GM10266 (cell line): ENCODE results near the gene RFTN1.

Source experiments
- DNase-seq: peaks from one replicate; pipeline ENCODE4 v3.0.0; 2012; ENCODE audit errors: extremely low spot score
- TF ChIP-seq, protein P1 (sequence below): IDR thresholded peaks from 2 replicates; pipeline ENCODE4 v1.5.1; 2012; ENCODE audit warnings: mild to moderate bottlenecking, low read depth; ENCODE audit not compliant: control insufficient read depth, insufficient read depth; ENCODE audit errors: missing control alignments

The RFTN1 gene

DNA sequence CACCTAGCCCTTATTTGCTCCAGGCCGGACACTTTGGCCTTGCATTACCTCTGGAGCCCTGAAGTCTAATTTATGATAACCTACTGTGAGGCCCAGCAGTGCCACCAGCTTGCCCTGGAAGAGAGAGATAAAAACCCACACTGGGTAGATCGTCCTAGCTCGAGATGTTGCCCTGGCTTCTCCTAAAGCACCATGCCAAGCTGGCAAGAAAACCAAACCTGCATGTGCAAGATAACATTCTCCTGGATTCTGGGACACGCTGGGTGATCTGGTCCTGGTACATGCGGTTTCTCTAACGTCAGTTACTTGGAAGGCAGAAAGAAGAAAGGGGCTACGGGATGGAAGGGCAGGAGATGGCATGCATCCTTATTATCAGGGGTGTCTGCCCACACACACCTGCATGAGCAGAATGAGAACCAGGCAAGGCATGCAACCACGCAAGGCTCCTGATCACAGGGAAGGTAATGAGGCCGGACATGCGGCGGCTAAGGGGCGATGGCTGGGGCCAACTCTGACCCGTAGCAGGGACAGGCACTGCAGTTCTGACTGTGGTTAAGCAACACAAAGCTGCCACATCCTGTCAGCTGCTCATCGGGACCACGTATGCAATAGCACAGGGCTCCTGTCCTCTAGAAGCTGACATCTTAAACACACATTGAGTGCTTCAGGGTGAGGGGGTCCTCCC lies 175.5 kb downstream of the RFTN1 start:
- TF ChIP-seq, protein P1, sequence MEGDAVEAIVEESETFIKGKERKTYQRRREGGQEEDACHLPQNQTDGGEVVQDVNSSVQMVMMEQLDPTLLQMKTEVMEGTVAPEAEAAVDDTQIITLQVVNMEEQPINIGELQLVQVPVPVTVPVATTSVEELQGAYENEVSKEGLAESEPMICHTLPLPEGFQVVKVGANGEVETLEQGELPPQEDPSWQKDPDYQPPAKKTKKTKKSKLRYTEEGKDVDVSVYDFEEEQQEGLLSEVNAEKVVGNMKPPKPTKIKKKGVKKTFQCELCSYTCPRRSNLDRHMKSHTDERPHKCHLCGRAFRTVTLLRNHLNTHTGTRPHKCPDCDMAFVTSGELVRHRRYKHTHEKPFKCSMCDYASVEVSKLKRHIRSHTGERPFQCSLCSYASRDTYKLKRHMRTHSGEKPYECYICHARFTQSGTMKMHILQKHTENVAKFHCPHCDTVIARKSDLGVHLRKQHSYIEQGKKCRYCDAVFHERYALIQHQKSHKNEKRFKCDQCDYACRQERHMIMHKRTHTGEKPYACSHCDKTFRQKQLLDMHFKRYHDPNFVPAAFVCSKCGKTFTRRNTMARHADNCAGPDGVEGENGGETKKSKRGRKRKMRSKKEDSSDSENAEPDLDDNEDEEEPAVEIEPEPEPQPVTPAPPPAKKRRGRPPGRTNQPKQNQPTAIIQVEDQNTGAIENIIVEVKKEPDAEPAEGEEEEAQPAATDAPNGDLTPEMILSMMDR = no peak
- peak; percentile 40 for DNase-seq

DNA sequence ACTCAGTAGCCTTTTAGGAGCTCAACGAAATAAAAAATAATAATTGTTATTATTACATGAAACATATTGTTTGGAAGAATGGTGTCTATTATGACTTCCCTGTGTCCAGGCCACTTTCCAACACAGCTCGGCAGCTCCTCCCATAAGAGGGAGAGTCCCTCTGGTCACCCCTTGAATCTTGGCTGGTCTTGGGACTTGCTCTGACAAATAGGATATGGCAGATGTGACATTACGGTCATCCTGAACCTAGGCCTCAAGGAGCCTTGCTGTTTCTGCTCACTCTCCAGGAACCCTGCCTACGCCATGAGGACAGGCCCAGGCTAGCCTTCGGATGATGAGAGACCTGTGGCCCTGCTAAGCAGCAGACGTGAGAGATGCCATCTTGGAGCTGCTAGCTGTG lies 176.7 kb downstream of the RFTN1 start:
- TF ChIP-seq, protein P1 = no peak
- no peak for DNase-seq

DNA sequence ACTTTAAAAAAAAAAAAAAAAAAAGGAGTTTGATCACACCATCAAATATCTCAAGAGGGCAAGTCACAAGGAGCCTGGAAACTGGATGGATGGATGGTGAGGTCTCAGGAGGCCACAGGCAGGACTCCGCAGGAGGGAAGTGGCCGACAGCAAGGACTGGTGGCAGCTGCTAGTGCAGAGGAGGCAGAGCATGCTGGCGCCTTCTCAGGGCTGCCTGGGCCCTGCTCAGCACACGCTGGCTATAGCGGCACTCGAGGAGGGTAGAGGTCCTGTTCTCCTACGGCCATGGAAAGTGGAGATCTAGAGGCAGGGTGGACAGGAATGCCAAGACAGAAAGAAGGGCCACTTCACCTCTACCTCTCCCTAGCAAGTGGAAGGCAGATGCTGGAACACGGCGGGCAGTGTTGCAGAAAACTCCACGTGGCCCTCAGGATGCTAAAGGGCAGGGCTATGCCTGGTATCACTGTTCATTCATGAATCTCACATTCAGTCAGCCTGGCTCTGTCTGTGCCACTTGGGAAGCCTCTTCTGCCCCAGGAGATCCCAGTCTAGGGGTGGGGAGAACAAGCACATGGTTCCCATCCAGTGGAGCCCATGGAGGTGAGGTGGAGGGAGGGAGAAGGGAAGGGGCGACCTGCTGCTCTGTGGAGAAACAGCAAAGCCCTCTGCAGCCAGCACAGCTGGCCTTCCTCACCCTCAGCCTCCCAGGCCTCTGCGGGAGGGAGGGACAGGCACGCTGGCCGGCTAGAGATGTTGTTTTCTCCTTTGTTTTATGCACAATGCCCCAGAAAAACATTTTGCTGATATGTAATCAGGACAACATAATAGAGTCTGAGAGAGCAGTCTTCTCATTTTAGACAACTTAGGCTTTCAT lies 177.5 kb downstream of the RFTN1 start:
- TF ChIP-seq, protein P1 = no peak
- DNase-seq = no peak

DNA sequence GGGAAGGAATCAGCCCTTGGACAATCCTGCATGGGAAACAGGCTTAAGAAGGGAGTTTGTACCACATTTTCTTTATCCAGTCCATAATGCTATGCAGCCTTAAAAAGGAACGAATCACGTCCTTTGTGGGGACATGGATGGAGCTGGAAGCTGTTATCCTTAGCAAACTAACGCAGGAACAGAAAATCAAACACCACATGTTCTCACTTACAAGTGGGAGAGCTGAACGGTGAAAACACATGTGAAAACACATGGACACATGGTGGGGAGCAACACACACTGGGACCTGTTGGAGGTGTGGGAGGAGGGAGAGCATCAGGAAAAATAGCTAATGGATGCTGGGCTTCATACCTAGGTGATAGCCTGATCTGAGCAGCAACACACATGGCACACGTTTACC lies 178.2 kb downstream of the RFTN1 start:
- TF ChIP-seq, protein P1 = no peak
- DNase-seq = no peak

DNA sequence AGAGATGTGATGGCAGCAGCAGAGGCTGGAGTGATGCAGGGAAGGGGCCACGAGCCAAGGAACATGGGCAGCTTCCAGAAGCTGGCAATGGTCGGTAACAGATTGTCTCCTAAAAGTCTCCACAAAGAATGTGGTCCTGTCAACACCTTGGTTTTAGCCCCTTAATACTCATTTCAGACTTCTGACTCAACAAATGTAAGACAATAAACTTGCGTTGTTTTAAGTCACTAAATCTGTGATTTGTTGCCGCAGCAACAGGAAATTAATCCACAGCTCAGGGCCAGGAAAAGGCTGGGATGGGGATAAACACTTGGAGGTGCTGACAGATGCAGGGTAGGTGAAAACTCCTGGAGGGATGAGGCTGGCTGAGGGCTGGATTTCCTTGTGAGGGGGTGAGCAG lies 178.6 kb downstream of the RFTN1 start:
- no peak for DNase-seq
- TF ChIP-seq, protein P1 = no peak

DNA sequence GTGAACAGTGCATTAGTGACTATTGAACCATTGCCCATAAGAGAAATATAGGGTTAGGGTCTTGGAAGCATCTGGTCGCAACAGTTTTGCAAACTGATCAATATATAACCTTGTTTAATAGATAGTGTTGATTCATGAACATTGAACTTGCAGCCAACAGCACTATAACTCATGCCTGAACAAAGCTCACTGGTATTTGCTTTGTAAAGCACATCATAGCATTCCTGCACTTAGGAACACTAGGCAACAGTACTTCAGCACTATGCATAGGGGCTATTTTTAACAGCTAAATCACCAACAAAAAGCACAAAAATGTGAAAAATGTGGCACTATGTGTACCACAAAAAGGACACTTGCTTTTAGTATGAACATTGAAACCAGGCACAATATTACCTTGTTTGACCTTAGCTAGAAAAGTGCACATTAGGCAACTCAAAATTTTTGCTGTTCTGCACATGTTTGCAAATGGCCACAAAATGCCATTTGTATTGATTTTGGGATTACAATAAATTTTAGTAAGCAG lies 180.5 kb downstream of the RFTN1 start:
- DNase-seq = no peak
- TF ChIP-seq, protein P1 = no peak
